HG03520 (cell line): ENCODE data around the gene L2HGDH.
A peak's percentile ranks its signal among the peaks of the same experiment; 100 is the strongest.
"Not testable (repeated sequence)": the region's sequence is repeated elsewhere in the genome, so short reads cannot be mapped to it uniquely, and the experiment has no call there.

Experiments used
- ATAC-seq: cut with Tn5 transposase; IDR thresholded peaks from one replicate; pipeline ENCODE4 v1.9.1; 2021; ENCODE audit warnings: mild to moderate bottlenecking, moderate library complexity; ENCODE audit not compliant: unreplicated experiment

The L2HGDH gene

DNA sequence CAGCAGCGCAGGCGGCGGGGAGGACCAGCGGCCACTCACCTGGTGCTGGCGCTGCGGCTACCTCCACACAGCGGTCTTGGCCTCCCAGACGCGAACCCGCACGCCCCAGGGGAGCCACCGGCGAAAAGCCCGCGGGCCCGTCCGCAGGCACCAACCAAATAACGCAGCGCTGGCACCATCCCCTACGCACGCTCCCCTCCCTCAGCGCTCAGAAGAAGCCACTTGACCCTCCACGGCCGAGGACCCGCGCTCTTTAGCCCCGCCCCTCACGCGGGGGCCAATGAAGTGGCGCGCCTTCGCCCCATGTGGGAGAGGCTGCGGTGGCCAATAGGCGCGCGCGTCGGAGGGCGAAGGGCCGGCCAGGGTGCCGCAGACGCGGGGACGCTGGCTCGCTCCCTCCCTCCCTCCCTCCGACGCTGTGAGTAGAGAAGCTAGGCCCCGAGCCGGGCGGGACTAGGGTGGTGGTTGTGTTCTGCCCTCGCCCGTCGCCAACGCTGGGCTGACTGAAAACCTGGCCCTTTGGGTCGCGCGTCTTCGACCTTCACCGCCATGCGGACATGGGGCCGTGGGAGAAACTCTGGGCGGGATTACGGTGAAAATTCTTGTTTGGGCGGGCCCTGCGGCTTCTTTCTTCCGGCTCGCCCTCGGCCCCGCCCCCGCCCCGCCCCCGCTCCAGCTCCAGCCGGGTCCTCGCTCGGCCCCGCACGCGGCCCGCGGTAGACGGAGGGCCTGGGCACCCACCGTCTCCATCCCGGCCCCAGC, at the start of gene L2HGDH, which contains the start of gene DMAC2L:
TSS of gene L2HGDH (minus strand) at position 258 of the 762 bp plus-strand sequence. CDS start at position 179, 79 bp downstream.
TSS of gene DMAC2L (plus strand) at position 353 of the 762 bp plus-strand sequence. CDS start 9,164 bp downstream, outside the sequence.
- peak; percentile 94 for ATAC-seq

DNA sequence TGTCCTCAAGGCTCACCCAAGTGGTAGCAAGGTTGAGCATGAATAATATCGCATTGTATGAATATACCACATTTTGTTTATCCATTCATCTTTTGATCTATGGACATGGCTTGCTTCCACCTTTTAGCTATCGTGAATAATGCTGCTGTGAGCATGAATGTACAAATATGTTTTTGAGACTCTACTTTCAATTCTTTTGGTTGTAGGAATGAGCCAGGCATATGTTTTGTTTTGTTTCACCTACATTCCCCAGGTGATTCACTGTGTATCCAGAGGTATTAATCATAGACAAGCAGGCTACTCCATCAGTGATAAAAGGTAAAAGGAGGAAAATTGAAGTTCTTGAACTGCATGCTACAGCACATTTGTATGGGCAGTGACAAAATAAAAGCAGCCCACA, 48.8 kb upstream of the L2HGDH start:
- no peak for ATAC-seq

DNA sequence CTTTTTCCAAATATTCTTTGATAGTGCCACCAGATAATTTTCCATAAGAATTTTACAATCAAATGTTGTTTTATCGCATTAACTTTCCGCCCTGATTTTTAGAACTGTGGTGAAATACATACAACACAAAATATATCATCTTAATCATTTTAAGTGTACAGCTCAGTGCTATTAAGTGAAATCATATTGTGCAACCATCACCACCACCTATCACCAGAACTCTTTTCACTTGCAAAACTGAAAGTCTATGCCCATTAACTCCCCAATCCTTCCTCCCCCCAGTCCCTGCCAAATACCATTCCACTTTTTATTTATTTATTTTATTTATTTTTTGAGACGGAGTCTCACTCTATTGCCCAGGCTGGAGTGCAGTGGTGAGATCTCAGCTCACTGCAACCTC, 48.1 kb upstream of the L2HGDH start:
- ATAC-seq: no peak

DNA sequence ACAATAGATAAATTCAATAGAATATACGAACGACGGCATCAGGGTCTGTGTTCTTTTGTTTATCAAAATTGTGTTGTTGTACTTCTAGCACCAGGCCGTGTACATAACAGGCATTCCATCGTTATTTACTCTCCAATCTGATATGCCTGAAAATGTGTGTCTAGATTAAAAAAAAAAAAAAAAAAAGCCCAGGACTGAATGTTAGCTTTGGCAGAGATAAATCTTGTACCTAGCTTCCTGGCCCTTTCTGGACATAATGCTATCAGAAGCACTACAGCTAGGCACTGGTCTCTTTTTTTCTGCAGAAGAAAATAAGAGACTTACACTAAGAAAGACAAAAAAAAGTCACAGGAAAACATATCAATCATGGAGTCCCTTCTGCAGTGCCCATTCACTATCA, 47.6 kb upstream of the L2HGDH start:
- ATAC-seq: no peak

DNA sequence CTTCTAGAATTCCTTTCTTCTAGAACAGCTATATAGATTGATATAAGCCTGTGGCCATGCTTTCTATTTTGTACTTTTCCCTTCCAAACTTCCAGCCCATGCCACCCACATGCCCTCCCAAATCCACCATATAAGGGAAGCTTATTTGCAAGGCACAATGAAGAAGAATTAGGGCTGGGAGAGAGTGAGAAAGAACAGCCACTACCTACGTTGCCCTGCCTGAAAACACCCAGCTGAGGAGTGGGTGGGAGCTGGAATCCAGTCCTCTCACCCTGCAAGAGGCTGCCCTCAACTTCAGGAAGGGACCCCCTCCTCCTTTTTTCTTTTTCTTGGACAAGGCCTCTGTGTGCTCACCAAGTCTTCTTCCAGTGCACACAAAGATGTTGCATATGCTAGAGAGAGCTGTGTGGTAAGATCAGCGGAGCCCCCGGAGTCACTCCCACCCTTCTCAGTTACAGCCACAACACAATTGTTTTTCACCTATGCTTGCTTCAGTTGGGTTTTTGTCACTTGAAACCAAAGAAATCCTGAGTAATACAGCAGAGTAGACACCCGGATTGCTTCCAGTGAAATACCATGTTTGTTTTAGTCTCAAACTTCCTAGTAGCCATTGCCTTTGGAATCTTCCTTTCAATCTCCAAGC, 45.8 kb upstream of the L2HGDH start:
- ATAC-seq: no peak

DNA sequence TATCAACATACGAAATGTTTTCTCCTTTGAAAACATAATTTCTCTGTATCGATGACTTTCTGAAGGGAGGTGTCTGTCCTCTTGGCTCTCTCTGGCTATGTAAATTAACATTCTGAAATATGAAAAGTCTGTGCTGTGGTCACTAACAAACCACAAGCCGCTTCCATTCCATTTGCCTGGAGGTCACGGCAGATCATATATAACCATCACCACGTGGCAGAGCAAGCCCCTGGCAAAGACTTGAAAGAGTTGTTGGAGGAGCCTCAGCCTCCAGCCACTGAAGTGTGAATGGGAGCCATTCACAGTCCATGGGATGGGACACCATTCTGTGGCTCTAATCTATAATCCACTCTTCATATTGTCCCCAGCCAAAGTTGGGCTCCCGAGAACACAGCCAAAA, 45.1 kb upstream of the L2HGDH start:
- no peak for ATAC-seq

DNA sequence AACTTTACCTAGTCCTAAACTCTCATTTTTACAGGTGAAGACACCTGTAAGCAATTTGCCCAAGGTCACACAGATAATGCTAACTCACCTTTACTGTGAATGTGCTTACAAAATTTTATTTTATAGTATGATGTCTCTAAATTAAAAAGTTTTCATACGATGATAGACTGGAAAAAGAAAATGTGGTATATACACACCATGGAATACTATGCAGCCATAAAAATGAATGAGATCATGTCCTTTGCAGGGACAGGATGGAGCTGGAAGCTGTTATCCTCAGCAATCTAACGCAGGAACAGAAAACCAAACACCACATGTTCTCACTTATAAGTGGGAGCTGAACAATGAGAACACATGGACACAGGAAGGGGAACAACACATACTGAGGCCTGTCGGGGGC, 44.3 kb upstream of the L2HGDH start:
- not testable (repeated sequence) for ATAC-seq

DNA sequence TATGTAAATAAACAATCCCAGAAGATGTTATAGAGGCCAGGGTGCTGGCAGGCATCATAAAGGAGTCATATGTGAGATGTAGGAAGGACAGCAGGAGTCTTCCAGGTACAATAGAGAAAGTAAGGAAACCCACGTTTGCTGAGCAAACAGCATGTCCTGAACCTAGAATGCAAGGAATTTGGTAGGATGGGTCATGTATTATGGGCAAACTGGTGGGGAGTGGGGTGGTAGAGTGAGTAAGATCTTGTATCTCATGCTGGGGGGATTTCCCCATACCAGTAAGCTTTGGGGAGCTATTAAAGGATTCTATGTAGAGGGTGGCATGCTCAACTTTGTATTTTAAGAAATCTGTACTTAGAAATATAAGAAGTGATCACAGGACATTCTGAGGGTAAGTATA, 43.7 kb upstream of the L2HGDH start:
- ATAC-seq: no peak

DNA sequence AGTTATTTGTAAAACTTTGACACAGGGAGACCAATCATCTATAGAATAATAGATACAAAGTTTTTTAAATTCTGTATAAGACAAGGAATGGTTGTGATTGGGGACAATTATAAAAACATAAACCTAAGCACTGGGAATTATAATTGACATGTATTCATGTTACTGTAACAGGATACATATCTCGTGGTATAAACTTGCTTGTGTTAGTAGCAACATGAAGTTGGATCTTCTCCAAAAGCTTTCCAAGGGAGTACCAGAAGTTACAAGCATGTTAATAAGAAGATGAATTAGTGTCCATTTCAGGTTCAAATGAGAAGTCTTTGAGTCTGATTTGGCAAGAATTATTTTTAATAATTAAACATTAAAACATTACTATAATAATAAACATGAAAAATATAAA, 42.5 kb upstream of the L2HGDH start:
- ATAC-seq: no peak

DNA sequence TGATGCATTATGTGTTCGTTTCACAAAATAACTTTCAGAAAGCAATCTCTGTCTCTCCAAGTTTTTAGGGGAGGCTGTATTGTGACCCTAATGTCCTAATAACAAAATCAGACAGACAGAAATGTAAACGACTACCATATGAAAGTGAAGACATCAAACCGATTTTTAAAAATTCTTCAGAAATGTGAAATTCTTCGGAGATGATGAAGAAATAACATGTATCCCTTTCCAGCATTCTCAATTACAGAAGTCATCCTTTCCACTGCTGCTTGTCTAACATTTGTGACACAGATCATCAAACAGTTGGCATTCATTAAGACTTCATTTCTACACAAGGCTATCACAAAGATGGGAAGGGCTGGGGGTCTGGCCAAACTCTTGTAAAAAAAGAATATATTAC, 41.1 kb upstream of the L2HGDH start:
- no peak for ATAC-seq

DNA sequence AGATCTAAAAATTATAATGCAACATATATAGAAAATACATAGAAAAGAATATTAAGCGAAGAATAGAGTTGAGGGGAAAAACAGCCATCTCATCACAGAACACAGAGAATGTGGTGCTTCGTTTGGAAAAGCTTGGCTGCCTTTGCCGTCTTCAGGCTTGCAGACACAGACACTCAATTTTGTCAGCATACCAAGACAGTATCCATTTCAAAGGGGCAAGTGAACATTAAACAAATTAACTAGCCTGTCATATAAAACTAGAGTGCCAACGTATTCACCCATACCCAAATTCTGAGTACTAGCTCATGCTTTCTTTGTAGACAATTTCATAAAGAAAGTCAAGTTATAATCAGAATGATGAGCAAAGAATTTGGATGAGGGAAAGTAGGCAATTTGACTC, 40.6 kb upstream of the L2HGDH start:
- no peak for ATAC-seq

DNA sequence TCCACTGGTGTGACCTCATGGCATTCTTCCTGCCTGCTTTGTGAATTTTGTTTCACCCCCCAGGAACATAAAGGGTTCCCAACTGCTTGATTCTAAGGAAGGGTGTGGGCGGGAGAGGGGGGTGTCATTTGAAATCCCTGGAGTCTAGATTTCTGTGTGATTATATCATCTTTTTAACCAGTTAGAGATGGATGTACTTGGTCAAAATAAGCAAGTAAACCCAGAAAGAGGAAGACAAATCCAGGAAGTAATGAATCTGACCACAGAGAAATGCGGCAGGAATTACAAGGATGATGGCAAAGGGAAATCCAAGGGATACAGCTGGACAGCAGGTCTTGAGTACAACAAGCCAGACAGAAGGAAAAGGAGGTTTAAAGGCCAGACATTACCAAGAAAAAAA, 38.9 kb upstream of the L2HGDH start:
- ATAC-seq: no peak

DNA sequence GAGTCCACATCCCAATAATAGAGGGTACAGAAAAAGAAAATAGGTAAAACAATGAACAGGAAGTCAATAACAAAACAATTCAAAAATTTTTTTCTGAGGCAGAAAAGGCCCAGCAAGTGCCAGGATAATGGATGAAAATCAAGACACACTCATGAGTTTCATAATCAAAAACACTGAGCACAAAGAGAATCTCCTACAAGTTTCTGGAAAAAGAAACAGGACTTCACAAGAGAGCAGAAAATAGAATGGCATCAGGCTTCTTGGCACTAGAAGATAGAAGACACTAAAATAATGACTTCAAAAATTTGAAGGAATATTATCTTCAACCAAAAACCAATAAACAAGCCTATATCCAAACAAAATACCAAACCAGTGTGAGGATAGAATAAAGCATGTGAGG, 36.9 kb upstream of the L2HGDH start:
- ATAC-seq: no peak

DNA sequence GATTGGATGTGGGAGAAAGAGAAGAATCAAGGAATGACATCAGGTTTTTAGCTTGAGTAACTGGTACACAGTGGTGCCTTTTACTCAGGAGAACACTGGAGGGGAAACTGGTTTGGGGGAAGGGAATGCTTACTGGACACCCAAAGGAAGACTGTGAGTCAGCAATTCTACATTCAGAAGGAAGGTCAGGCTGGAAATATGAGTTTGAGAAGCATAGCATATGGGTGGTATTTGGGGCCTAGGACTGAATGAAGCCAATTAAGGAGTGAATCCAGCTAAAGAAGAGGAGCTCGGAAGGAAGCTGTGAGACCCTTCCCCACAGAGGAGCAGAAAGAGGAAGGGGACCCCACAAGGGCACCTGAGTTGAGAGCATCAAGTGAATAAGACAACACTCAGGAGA, 35.5 kb upstream of the L2HGDH start:
- ATAC-seq: no peak

DNA sequence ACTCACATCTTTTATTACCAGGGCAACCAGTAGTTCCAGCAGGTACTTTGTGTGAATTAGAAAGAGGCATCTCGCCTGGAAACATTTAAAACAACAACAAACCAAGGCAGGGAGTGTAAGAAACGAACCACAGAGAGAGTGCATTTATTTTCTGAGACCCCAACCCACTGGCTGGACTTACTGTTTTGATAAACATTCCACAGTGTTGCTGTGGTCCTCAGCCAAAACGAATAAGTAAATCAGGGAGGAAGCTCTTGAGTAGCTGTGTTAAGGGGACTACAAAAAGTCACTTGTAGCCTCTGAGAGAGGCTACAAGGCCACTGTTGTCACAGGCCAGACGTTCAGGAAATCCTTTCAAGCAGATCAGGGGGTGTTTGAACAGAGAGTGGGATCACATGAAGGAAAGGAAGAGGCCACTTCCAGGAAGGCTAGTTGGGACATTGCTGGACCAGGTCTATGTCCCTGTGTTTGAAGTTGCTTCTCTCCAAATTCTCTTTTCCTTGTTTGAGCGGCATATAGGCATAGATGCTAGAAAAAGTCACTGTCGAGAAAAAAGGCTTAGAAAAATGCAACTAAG, 33.9 kb upstream of the L2HGDH start:
- ATAC-seq: no peak

DNA sequence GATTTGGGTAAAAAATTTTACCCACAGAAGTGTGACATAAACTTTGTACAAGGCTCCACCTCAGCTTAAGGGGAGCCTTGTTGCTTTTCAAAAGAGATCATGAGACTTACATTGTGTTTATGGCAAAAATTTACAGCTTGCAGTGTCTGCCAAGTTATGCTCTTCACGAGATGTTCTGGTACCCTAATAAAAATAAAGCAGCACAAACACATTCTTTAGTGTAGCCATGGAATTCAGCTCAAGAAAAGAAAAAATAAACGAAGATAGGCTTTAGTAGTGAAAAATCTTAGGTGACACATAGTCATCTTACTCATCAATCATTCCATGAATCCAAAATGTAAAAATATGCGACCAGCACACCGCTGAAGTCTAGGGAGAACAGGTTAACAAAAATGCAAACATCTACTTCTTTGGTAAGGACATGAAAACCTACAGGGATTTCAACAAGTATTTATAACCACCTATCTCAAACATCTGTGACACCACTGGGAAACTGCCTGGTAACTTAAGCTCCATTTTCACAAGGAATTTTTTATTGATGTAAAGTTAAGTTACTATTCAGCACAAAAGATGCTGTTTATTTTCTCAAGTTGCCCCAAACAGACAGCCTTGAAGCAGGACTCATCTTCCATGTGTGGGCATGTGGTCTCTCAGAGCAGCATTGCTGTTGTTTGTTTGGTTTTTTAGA, 33.0 kb upstream of the L2HGDH start:
- no peak for ATAC-seq

DNA sequence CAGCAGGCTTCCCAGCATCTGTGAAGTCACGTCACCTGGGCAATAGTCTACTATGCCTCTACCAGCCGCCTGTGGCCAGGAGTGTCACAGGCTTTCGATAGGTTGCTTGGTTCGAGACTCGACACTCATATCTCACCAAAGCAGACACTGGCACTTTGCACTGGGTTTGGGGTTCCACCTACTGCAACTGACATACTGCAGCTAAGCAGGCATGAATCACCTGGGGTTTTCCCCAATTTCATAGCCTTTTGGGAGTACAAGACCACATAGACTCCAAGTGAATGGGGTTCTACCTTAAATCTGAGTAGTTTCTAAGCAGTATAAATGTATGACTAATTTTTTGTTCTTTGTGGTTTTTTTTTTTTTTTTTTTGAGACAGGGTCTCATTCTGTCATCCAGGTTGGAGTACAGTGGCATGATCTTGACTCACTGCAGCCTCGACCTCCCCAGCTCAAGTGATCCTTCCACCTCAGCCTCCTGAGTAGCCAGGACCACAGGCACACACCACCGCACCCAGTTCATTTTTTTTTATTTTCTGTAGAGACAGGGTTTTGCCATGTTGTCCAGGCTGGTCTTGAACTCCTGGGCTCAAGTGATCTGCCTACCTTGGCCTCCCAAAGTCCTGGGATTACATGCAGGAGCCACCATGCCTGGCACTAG, 32.2 kb upstream of the L2HGDH start:
- peak; percentile 64 for ATAC-seq

DNA sequence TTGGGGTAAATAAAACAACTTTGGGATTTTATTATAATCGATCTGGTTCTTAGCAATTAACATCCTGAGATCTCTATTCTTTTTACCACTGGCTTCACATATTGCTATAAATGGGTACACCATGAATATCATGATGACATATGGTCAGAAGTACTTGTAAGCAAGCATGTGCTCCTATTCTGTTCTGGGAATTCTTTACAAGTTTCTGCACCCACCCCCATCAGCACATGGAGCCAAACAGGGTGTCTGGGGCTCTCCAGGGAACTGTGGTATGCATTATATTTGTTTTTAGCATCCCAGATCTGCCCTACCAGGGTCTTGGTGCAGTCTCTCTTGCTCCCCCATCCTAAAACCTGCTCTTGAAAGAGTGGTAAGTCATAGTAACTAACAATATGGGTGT, 31.4 kb upstream of the L2HGDH start:
- ATAC-seq: no peak

DNA sequence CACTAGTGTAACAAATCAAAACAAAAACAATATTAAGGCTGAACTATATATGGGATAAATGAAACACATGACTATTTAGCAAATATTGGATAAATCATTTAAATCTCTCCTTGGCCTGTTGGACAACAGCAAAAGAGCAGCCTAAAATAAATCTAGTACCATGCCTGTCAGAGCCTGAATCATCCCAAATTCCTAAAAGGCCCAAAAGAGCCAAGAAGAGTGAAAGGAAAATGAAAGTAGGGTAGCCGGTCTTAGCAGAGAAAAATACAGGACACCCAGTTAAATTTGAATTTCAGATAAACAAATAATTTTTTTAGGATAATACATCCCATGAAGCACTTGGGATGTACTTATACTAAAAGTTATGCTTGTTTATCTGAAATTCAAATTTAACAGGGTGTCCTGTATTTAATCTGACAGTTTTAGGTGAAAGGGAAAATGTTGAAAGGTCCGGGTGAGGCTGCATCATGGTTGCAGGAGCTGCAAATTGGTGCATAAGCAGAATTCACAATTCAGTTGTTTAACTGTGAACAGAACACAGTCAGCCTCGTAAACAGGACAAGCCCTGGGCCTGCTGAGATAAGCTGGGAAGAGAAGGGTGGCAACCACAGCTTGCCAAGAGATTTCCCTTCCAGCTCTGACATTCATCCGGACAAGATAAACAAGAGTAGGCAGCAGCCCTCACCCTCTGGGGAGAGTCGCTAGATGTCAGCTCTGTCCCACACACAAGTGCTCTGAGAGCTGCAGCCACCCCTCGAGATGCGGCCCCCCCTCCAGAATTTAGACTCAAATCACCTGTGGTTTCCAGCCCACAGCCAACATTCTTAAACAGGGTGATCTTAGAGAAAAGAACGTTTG, 30.4 kb upstream of the L2HGDH start:
- no peak for ATAC-seq

DNA sequence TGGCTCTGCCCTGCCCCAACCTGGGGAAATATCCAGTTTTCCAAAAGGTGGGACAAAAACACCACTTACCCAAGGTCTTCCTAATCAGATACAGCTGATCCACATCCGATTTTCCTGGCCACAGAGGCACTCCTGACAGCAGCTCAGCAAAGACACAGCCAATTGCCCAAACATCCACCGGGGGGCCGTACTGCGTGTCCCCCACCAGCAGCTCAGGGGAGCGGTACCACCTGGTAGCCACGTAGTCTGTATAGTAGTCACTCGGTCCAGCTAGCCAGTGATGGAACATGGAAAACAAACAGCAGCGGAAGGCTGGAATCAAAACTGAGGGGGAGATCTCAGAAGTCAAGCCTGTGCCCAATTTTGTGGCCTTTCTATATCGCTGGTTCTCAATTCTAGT, 28.9 kb upstream of the L2HGDH start:
- ATAC-seq: no peak
